Measurements from ENCODE around the gene ADAMTSL3. TPM values are rescaled to one million over a fixed set of nuclear protein-coding genes. Genes with fewer than 3 reads are reported as not detected.

ADAMTSL3 gene
- total RNA-seq, 1 donor from 2014 or later: 20.6 TPM

DNA sequence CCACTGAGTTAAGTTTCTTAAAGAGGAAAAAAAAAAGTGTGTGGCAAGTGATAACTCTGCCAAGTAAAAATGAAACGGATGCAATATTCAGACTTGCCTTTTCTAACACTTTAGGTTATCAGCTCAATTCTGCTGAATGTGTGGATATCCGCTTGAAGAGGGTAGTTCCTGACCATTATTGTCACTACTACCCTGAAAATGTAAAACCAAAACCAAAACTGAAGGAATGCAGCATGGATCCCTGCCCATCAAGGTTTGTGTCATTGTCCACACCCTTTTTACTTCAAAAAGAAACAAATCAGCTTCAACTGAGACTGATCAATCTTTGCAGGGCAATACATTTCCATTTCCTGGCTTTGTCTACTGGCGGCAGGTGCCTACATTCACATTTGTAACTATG lies 236.1 kb downstream of the ADAMTSL3 start:
- no peak for DNase-seq

DNA sequence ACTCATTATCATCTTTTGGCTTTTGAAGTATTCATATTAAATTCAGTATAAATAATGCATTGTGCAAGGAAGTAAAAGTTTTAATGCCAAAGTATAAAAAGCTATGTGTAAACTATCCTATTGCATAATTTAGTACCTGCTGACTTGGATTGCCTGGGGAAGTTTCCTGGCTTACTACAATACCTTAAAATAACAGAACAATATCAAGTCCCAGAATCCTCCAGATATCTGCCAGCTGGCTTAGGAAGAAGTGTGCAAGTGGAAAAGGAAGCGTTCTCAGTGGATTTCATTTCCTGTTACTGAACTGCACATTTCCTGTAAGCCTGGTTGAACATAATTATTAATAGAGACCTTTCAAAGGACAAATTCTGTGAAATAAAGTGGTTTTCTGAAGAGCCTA lies 236.7 kb downstream of the ADAMTSL3 start:
- DNase-seq: no peak

DNA sequence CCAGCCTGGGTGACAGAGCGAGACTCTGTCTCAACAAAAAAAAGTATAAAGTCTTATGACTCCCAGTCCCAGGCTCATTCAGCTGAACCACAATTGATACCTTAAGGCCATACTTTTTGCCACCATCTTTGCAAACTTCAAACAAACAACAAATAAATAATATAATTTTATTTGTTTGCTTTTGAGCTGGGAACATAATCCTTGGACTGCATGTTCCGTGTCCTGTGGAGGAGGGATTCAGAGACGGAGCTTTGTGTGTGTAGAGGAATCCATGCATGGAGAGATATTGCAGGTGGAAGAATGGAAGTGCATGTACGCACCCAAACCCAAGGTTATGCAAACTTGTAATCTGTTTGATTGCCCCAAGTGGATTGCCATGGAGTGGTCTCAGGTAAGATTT lies 238.6 kb downstream of the ADAMTSL3 start:
- DNase-seq: no peak

DNA sequence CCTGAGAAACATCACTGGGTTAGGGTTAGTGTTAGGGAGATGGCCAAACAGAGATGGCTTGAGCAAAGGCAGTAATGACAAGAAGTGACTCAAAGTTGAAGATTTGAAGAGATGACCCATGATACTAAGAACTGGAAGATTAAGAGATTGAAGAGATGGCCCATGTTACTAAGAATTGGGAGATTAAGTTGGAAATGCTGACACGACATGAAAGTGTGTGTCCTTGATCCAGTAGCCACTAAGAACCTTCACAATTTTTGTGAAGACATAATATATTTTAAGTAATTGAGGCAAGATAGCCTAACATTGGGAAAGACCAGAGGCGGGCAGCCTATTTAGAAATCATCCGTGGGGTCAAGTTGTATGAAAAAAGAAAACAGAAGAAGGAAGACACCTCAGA lies 239.4 kb downstream of the ADAMTSL3 start:
- DNase-seq: no peak

DNA sequence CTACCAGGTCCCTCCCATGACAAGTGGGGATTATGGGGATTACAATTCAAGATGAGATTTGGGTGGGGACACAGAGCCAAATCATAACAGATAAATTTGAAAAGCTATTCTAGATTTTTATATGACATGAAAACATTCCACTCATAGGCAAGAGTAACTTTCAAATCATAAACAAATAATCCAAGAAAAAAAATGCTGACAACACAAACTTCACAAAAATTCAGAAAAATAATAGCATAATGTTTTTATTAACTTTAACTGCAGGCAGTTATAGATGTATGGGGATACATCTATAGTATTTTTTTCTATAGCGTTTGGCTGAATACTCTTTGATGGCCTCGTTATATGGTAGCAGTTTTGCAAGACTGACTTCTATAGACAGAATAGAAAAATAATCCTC lies 243.1 kb downstream of the ADAMTSL3 start:
- no peak for DNase-seq

DNA sequence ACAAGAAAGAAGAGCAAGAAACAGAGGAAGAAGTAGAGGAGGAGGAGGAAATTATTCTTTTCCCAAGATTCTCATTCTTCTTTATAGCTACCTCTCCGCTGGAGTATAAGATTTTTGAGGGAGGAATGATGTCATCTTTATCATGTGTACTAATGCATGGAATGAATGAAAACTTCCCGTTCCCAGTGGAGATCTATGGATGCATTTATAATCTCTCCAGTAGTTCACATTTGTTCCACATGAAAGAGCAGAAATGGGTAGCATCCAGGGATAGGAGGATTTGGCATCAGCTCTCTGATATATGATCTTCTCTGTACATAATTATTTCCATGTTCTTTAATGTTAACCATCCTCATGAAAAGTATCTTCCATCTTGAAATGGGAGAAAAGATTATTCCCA lies 244.4 kb downstream of the ADAMTSL3 start:
- DNase-seq: no peak

DNA sequence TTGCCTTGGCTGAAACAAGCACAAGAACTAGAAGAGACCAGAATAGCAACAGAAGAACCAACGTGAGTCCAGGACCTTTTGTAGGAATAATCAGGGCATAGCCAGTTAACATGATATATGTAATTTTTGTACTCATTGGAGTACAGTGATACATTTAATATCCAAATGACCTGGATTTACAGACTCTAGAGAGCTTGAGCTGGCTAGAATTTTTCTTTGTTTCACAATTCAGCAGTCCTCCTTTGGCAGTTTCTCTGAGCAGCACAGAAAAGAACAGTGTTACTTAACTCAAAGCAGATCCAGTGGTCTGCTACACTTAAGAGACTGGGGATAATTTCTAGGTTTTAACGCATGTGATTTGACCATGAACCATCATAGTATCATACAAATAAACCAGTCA lies 245.7 kb downstream of the ADAMTSL3 start:
- DNase-seq: no peak

DNA sequence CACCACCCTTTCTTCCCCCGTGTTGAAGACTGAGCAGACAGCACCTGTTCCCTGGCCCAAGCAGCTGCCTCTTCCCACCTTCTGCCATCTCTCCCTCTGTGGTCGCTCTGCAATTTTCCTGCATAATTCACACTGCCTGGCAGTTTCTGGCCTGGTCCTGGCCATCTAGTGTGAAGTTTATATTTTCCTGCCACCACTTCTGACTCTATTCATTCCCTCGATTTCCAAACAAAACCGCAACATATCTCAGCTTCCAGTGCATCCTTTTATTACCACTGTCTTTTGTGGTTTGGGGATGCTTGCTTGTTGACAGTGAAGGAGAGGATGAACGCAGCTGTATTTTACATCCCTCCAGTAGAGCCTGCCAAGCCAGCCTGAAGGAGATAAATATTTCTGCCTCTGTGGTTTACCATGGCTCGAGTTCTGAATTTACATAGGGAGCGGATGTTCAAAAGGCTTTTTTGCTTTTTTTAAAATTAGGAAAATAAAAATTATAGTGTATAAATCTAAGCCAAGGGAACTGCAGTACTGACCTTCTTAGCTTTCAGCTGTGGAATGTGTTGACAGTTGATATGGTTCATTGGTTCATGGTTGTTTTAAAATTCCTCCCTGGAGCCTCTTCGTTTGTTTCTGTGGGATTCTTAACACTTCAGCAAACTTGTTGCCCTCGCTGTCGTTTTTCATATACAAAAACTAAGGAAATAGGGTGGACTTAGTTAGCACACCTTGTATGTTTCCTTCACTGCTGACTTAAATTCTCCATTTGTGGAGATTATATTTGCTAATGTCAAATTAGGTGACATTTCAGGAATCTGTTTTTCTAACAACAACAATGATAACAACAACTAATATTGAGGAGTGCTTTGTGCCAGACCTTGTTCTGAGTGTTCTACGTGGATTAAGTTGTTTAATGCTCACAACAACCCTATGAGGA lies 250.5 kb downstream of the ADAMTSL3 start:
- no peak for DNase-seq

DNA sequence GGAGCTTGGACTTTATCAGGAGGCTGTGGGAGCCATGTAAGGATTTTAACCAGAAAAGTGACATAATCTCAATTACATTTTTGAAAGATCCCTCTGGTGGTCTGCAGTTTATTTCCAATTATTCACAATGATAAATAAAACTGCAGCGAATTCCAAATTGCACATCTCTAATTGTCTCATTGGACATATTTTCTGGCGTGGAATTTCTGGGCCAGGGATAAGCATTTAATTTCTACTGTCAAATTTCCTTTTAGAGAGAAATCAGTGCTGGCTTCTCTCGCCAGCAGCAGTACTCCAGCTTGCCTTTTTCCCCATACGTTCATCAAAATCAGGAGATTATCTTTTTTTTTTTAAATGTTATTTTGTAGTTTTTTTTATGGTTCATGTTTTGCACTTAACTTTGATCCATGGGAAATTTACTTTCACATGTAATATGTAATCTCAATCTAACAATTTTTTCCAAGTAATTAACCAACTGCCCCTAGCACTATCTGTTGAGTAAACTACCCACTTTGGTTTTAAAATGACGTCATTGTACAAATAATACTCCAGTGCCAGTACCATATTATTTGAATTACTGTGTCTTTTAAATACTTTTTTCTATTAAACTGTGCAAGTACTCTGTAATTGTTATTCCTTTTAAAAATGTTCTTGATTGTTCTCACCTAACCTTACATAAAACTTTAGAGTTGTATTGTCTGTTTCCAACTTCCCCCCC lies 251.8 kb downstream of the ADAMTSL3 start:
- no peak for DNase-seq

DNA sequence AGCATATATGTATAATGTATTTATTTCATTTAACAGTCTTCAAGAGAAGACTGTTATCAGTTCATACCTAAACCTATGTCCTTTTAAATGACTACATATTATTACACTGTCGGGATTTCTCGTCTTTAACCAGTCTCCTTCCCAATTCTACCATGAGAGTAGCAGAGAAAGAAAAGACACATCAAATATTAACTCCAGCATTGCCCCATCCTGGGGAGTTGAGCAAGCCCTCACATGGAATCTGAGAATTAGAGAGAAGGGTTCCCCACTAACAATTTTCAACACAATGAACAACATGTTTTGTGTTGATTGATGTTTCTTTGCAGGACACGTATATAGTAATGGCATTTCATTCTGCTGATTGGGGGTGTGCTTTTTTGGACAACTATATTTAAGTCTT lies 257.4 kb downstream of the ADAMTSL3 start:
- DNase-seq: no peak

DNA sequence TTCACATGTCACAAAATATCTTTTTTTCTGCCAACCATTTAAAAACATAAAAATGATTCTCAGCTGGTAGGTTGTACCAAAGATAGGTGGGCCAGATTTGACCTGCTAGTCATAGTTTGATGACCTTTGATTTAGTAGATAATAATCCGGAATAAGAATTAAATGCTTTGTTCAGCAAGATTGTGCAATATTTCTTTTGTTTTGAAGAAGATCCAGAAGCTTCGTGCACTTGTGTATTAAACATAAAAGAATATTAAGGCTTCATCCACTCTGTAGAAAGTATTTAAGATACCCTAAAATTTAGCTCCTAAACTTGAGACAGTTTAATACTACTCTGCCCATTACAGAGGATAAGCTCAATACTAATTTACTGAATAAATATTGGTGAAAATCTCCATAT lies 258.4 kb downstream of the ADAMTSL3 start:
- DNase-seq: no peak

DNA sequence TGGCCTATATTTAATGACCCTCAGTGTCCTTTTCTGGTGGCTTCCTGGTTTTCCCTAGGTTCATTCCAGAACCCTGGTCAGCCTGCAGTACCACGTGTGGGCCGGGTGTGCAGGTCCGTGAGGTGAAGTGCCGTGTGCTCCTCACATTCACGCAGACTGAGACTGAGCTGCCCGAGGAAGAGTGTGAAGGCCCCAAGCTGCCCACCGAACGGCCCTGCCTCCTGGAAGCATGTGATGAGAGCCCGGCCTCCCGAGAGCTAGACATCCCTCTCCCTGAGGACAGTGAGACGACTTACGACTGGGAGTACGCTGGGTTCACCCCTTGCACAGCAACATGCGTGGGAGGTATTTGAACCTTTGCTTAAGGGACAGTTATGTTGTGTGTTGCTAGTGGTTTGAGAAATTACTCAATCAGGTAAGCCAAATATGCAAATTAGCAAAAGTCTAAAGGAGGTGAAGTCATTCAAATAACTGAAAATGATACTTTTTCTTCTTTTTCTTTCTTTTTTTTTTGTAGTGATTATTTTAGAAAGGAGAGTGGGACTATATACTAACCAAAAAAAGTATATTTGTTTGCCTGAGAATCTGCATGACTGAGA lies 259.2 kb downstream of the ADAMTSL3 start:
- DNase-seq: no peak

DNA sequence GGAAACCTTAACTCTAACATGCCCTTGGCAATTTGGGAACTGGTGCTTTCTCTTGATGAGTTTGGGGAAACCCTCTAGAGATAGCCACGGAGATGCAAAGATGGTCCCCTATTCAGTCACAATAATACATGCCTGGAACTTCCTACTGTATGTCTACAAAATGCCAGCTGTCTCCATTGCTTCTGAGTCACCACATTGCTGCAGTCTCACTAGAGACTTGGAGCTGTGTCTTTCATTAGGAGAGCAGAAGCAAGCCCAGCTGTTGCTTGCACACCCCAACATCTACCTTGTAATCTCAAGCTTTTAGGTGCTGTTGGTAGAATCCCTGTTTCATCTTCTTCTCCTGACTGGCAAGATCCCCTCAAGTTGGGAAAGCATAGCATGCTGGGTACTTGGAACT lies 261.0 kb downstream of the ADAMTSL3 start:
- DNase-seq: no peak

DNA sequence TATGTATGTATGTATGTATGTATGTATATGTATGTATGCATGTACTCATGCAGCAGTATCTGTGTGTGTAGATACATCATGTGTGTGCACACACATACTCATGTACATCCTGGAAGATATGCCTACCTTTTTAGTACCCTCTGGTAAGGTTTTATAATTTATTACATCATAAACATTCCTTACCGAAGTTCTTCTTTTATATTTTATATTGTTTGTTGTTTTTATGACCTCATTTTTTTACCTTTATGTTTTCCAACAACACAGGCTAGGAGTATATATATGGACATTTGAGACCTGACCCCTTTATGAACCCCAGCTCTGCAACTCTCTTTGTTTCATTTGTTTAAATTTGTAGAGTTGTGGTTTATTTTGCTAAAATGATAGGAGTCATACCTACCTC lies 263.5 kb downstream of the ADAMTSL3 start:
- no peak for DNase-seq

DNA sequence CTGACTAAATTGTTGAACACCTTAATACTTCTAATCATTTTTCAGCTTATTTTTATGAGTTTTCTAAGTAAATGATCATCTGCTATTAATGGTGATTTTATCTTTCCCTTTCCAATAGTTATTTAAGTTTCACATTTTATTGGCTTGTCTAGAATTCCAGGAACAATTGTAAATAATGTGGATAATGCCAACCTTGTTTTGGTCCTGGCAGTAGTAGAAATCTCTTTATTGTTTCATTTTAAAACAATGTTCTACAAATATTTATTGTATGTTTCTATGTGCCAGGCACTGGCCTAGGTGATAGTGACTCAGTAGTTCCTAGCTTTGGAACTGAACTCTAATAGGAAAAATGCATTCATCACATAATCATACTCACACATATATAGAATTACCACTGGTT lies 264.1 kb downstream of the ADAMTSL3 start:
- no peak for DNase-seq

DNA sequence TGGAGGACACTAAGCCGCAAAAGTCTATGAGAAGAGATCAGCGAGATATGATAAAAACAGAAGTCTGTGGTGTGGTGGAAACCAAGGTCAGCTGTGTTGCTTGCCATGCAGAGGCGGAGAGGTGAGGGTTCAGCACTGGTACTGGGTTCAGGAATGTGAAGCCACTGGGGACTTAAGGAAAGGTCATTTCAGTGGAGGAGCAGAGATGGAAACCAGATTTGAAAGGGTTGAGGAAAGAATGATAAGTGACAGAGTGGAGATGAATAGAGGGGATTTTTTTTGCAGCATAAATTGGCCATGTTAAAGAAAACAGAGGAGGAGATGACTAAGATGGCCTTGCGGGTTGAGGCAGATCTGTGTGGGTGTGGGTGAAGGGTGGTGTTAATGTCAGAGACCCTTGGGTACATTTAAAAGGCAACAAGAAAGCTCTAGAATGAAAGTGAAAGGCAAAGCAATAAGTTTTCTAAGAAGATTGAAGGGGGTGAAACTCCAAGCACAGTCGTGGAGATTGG lies 265.5 kb downstream of the ADAMTSL3 start:
- DNase-seq: no peak

DNA sequence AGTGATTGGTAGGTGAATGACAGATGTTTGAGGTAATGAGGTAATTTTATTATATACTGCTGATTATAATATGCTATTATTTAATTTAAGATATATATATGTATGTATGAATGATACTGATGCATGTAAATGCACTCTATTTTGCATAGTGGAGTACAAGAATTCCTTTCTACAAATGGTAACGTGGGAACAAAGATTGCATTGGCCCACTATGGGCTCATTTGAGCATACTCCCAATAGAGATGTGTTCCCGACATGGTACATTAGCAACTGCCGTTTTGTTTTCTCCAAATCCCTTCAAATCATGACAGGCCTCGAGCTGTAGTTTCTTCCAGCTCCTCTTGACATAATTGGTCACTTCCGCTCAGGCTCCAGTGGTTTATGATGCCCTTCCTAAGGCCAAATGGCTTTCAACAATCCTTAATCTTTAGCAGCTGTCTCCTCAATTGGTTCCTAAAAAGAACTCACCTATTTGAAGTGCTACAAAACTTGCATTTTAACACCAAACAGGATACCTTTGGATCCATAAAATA lies 266.1 kb downstream of the ADAMTSL3 start:
- no peak for DNase-seq

DNA sequence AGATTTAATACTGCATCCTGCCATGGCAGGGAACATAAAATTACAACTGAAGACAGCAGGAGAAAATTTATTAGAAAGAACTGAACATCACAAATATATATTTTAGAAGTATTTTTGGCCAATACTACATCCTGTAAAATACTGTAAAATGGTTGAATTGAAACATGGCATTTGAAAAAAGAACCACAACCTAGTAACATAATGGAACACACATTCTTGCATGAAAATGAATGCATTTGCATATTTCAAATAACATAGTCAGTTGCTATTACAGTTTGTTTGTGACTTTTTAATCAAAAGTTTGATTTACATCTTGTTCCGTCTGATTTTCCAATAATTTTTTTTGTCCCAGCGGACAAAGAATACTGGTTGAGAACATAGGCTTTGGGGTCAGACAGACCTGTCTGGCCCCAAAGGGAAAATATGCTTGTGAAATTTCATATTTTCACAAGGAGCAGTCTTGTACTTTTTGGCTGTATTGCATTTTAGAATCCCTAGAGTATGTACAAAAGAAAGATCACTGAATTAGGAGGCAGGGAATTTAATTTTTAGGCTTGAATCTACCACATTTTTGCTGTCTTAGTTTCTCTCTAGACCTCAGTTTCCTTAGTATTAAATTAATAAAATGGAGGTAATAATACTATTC lies 268.8 kb downstream of the ADAMTSL3 start:
- DNase-seq: no peak

DNA sequence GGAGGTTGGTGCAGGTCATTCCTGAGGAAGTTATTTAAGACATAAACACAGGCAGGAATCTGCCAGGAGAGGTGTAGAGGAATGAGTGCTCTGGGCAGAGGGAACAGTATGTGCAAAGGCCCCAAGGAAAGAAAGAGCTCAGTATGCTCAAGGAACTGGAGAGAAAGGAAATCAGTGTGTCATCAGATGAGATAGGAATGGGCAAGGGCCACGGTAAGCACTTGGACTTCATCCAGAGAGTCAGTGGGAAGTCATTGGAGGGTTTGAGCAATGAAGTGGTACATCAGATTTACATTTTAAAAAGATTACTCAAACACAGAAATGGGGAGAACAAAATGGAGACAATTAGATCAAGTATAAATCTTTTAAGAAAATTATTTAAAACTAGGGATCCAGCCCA lies 272.2 kb downstream of the ADAMTSL3 start:
- no peak for DNase-seq

DNA sequence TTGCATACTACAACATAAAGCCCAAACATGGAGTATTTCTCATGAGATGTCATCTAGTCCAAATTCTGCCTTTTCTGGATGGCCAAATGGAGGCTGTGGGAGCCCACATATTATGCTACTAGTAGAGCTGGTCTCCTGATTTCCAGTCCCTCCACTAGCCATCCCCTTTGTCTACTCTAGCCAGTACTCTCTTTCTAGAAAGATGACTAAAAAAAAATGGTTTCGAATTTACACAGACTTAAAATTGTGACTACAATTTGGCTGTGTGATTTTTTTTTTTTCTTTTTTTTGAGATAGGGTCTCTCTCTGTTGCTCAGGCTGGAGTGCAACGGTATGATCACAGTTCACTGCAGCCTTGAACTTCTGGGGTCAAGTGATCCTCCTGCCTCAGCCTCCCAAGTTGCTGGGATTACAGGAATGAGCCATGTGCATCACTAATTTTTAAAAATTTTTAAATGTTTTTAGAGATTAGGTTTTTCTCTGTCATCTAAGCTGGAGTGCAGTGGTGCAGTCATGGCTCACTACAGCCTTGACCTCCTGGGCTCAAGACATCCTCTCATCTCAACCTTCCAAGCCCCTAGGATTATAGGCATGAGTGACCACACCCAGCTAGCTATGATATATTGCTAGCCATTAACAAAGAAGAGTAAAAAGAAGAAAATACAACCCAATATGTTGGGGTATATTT lies 273.9 kb downstream of the ADAMTSL3 start:
- DNase-seq: no peak

DNA sequence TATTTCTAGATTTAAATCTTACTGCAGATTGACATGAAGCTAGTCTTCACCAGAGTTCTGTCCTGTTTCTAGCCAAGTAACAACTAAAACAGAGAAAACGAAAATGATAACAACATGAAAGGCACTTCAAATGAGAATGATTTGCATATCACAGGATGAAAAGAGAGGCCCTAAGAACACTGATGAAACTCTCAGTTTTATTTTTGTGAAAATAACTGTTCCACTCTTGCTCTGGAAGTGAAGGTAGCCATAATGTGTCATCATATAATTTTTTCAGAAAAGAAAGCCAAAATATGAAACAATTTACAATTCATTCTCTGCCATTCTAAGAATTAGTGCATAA lies 274.4 kb downstream of the ADAMTSL3 start:
- DNase-seq: no peak

DNA sequence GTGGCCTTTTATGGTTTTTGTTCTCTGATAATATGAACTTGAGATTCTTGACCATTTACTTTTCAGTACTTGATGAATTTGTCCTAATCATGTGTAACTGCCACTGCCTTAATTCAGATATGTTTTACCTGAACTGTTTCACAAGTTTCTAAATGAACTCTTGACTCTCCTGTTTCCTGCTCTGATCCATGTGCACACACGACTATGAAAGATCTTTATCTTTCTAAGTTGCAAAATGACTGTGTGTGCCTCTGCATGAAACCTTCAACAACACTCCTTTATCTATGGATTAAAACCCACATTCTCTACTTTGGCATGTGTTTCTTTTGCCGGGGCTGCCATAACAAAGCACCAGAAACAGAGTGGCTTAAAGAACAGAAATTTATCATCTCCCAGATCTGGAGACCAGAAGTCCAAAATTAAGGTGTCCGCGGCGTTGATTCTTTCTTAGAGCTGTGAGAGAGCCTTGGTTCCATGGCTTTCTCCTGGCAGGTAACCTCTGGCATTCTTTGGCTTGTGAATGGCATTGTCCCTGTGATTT lies 275.0 kb downstream of the ADAMTSL3 start:
- no peak for DNase-seq
